Measurements from ENCODE around the gene SLC52A1.

The SLC52A1 gene

GRCh38 chr17:4998732-4999429, 36.3 kb downstream of the SLC52A1 start:
- TF ChIP-seq CTCF (IDR thresholded peaks at IDR 0.05; ENCODE audit: extremely low read depth, missing control alignments): no peak
- DNase-seq (ENCODE audit: low spot score): peak; percentile 70

- TF ChIP-seq CTCF (IDR thresholded peaks at IDR 0.05; ENCODE audit: extremely low read depth, missing control alignments): no peak
- peak; percentile 32 for DNase-seq (ENCODE audit: low spot score)
Observed at GRCh38 chr17:4998027-4998731, 37.0 kb downstream of the SLC52A1 start.

GRCh38 chr17:4997302-4998026, 37.8 kb downstream of the SLC52A1 start, which contains the start of the genes INCA1 and KIF1C:
Gene INCA1, minus strand, starts transcription at chr17:4997522. Its CDS starts 3,085 bp downstream, at chr17:4994437.
Gene KIF1C, plus strand, starts transcription at chr17:4997950. Its CDS starts 2,297 bp downstream, at chr17:5000247.
- TF ChIP-seq CTCF (IDR thresholded peaks at IDR 0.05; ENCODE audit: extremely low read depth, missing control alignments): no peak
- DNase-seq (ENCODE audit: low spot score): peak; percentile 100

GRCh38 chr17:4994081-4994595, 41.1 kb downstream of the SLC52A1 start:
- DNase-seq (ENCODE audit: low spot score): no peak
- no peak for TF ChIP-seq CTCF (IDR thresholded peaks at IDR 0.05; ENCODE audit: extremely low read depth, missing control alignments)

- TF ChIP-seq CTCF (IDR thresholded peaks at IDR 0.05; ENCODE audit: extremely low read depth, missing control alignments): no peak
- peak; percentile 46 for DNase-seq (ENCODE audit: low spot score)
Observed at GRCh38 chr17:4987767-4988567, 47.3 kb downstream of the SLC52A1 start.

GRCh38 chr17:4986951-4987766, 48.1 kb downstream of the SLC52A1 start, which contains the start of gene CAMTA2:
Gene CAMTA2, minus strand, starts transcription at chr17:4987675. Its CDS starts 1,453 bp downstream, at chr17:4986222.
- TF ChIP-seq CTCF (IDR thresholded peaks at IDR 0.05; ENCODE audit: extremely low read depth, missing control alignments): peak; percentile 63
- peak; percentile 92 for DNase-seq (ENCODE audit: low spot score)
